ENCODE data around the gene MCUB.
"Not testable (repeated sequence)": the region's sequence is repeated elsewhere in the genome, so short reads cannot be mapped to it uniquely, and the experiment has no call there.

Gene MCUB

DNA sequence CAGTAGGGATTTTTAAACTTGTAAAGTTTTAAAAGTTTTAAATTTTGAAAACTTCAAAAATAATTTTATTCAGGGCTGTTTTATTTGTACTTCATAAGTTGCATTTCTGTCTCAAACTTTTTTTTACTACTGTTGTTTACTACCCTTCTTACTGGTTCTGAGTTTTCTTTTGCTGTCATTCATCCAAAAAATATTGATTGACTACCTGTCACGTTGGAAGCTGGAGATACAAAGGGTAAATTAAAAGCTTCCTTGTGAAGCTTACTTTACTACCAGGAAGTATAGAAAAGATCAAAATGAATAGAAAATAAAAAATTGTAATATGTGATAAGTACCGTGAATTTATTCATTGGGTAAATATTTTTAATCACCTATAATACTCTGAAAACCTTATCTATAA lies 49.4 kb upstream of the MCUB start (continued):
- no peak for TF ChIP-seq ZNF610 (tag by site-specific recombination; IDR thresholded peaks at IDR 0.05; ENCODE audit: borderline replicate concordance)

DNA sequence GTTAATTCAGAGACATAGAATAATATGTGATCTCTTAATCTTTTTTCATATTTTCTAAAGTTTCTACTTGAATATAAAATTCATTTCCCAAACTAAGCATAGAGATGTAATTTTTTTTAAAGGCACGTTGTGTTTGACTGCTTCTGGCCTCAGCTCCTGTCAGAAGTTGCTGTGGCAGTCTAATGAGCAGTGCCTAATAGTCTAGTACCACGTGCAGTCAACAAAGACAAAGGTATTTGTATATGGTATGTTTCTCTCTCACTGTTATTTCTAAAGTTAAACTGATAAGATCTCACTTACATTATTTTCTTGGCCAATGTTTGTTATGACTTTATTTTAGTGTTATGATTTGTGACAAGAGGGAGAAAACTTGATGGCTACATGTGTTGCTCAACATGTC lies 48.6 kb upstream of the MCUB start:
- CTCF ChIA-PET = interaction anchor here (0.7 kb wide), 1 partner anchor 28 kb away, joined by 3 read pairs; no protein-coding TSS in a partner anchor
- peaks cover 9 to 53% of the 10 kb centered on the region in 2 experiments for H3K36me3 ChIP-seq (ENCODE audit: control insufficient read depth in 2 of 2, insufficient read depth in 1 of 2, low read length in 2 of 2)
- no peak overlapping the region for H3K27ac ChIP-seq (ENCODE audit: extremely low read depth, low read depth, low read length)
- H3K4me3 ChIP-seq (ENCODE audit: low read depth, low read length) = no peak overlapping the region
- H3K4me1 ChIP-seq (ENCODE audit: control insufficient read depth, insufficient read depth, low read length) = no peaks in the 10 kb centered on the region
- TF ChIP-seq ZNF623 (tag by site-specific recombination; IDR thresholded peaks at IDR 0.05) (no peak), ZNF785 (tag by site-specific recombination; IDR thresholded peaks at IDR 0.05) (no peak)
- TF ChIP-seq, protein P1, sequence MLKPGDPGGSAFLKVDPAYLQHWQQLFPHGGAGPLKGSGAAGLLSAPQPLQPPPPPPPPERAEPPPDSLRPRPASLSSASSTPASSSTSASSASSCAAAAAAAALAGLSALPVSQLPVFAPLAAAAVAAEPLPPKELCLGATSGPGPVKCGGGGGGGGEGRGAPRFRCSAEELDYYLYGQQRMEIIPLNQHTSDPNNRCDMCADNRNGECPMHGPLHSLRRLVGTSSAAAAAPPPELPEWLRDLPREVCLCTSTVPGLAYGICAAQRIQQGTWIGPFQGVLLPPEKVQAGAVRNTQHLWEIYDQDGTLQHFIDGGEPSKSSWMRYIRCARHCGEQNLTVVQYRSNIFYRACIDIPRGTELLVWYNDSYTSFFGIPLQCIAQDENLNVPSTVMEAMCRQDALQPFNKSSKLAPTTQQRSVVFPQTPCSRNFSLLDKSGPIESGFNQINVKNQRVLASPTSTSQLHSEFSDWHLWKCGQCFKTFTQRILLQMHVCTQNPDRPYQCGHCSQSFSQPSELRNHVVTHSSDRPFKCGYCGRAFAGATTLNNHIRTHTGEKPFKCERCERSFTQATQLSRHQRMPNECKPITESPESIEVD (tag by site-specific recombination; IDR thresholded peaks at IDR 0.05) = 0 out of 2 replicates have a peak, but pooled peaks have one; percentile 36
- POLR2A ChIA-PET = no interaction called here
- no peaks in the 10 kb centered on the region for H3K9me3 ChIP-seq (ENCODE audit: control insufficient read depth, insufficient read depth, low read depth, low read length)

DNA sequence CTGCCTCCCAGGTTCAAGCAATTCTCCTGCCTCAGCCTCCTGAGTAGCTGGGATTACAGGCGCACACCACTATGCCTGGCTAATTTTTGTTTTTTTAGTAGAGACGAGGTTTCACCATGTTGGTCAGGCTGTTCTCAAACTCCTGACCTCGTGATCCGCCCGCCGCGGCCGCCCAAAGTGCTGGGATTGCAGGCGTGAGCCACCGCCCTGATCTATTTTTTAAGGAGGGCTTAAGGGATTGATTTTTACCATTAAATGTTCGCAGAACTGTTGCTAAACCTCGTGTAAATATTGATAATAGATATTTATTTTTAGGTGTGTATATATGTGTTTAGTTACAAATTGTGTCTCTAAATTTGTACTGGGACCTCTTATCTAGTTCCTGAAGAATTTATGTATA lies 46.7 kb upstream of the MCUB start:
- H3K27ac ChIP-seq (ENCODE audit: extremely low read depth, low read depth, low read length); H3K9me3 ChIP-seq (ENCODE audit: control insufficient read depth, insufficient read depth, low read depth, low read length); H3K4me3 ChIP-seq (ENCODE audit: low read depth, low read length); POLR2A ChIA-PET; H3K4me1 ChIP-seq (ENCODE audit: control insufficient read depth, insufficient read depth, low read length); CTCF ChIA-PET: not testable (repeated sequence)
- H3K36me3 ChIP-seq (ENCODE audit: control insufficient read depth in 2 of 2, insufficient read depth in 1 of 2, low read length in 2 of 2) = peaks cover 8 to 60% of the 10 kb centered on the region in 2 experiments

DNA sequence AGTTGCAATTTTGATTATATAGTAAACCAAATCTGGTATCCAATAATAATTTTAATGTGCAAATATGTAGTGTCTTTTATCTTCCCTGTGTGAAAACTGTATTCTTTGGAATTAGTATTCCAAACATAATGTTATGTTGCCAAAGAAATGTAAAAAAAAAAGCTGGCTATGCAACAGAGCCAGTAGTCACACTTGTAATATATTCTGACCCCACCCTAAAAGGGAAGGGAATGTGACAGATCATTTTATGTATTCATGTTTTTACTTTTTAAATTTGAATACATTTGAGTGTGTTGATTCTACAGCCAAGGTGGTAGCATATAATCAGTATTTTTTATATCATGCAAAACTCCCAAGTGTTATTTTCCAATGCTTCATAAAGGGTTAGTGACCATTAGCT lies 27.9 kb upstream of the MCUB start:
- Histone ChIP-seq H3K9me3 (ENCODE audit: control insufficient read depth, insufficient read depth, low read depth, low read length) (no peaks in the 10 kb centered on the region), H3K4me1 (ENCODE audit: control insufficient read depth, insufficient read depth, low read length) (no peaks in the 10 kb centered on the region), H3K27ac (ENCODE audit: extremely low read depth, low read depth, low read length) (no peak overlapping the region), H3K36me3 (ENCODE audit: control insufficient read depth in 2 of 2, insufficient read depth in 1 of 2, low read length in 2 of 2) (peaks cover 35 to 78% of the 10 kb centered on the region in 2 experiments), H3K4me3 (ENCODE audit: low read depth, low read length) (no peak overlapping the region)
- ChIA-PET CTCF (no interaction called here), POLR2A (no interaction called here)
- no peak for TF ChIP-seq ZNF585B (tag by site-specific recombination; IDR thresholded peaks at IDR 0.05)
- TF ChIP-seq ZNF596 (tag by site-specific recombination; IDR thresholded peaks at IDR 0.05) = no peak
- TF ChIP-seq SP7 (tag by site-specific recombination; IDR thresholded peaks at IDR 0.05) = no peak
- TF ChIP-seq, protein P2, sequence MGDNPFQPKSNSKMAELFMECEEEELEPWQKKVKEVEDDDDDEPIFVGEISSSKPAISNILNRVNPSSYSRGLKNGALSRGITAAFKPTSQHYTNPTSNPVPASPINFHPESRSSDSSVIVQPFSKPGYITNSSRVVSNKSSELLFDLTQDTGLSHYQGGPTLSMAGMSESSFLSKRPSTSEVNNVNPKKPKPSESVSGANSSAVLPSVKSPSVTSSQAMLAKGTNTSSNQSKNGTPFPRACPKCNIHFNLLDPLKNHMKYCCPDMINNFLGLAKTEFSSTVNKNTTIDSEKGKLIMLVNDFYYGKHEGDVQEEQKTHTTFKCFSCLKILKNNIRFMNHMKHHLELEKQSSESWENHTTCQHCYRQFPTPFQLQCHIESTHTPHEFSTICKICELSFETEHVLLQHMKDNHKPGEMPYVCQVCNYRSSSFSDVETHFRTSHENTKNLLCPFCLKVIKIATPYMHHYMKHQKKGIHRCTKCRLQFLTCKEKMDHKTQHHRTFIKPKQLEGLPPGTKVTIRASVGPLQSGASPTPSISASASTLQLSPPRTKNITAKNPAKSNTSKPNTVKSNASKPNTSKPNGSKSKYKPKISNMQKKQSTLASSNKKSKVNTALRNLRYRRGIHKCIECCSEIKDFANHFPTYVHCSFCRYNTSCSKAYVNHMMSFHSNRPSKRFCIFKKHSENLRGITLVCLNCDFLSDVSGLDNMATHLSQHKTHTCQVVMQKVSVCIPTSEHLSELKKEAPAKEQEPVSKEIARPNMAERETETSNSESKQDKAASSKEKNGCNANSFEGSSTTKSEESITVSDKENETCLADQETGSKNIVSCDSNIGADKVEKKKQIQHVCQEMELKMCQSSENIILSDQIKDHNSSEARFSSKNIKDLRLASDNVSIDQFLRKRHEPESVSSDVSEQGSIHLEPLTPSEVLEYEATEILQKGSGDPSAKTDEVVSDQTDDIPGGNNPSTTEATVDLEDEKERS (tag by site-specific recombination; IDR thresholded peaks at IDR 0.05) = no peak
- TF ChIP-seq, protein P3, sequence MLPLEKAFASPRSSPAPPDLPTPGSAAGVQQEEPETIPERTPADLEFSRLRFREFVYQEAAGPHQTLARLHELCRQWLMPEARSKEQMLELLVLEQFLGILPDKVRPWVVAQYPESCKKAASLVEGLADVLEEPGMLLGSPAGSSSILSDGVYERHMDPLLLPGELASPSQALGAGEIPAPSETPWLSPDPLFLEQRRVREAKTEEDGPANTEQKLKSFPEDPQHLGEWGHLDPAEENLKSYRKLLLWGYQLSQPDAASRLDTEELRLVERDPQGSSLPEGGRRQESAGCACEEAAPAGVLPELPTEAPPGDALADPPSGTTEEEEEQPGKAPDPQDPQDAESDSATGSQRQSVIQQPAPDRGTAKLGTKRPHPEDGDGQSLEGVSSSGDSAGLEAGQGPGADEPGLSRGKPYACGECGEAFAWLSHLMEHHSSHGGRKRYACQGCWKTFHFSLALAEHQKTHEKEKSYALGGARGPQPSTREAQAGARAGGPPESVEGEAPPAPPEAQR (tag by site-specific recombination; IDR thresholded peaks at IDR 0.05) = no peak
- TF ChIP-seq ZNF391 (tag by site-specific recombination; IDR thresholded peaks at IDR 0.05; ENCODE audit: borderline replicate concordance, low read depth) = no peak
- TF ChIP-seq, protein P4, sequence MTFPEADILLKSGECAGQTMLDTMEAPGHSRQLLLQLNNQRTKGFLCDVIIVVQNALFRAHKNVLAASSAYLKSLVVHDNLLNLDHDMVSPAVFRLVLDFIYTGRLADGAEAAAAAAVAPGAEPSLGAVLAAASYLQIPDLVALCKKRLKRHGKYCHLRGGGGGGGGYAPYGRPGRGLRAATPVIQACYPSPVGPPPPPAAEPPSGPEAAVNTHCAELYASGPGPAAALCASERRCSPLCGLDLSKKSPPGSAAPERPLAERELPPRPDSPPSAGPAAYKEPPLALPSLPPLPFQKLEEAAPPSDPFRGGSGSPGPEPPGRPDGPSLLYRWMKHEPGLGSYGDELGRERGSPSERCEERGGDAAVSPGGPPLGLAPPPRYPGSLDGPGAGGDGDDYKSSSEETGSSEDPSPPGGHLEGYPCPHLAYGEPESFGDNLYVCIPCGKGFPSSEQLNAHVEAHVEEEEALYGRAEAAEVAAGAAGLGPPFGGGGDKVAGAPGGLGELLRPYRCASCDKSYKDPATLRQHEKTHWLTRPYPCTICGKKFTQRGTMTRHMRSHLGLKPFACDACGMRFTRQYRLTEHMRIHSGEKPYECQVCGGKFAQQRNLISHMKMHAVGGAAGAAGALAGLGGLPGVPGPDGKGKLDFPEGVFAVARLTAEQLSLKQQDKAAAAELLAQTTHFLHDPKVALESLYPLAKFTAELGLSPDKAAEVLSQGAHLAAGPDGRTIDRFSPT (tag by site-specific recombination; IDR thresholded peaks at IDR 0.05) = no peak
- TF ChIP-seq ZNF155 (tag by site-specific recombination; IDR thresholded peaks at IDR 0.05) = no peak
- TF ChIP-seq ZNF514 (tag by site-specific recombination; IDR thresholded peaks at IDR 0.05) = no peak
- TF ChIP-seq, protein P5, sequence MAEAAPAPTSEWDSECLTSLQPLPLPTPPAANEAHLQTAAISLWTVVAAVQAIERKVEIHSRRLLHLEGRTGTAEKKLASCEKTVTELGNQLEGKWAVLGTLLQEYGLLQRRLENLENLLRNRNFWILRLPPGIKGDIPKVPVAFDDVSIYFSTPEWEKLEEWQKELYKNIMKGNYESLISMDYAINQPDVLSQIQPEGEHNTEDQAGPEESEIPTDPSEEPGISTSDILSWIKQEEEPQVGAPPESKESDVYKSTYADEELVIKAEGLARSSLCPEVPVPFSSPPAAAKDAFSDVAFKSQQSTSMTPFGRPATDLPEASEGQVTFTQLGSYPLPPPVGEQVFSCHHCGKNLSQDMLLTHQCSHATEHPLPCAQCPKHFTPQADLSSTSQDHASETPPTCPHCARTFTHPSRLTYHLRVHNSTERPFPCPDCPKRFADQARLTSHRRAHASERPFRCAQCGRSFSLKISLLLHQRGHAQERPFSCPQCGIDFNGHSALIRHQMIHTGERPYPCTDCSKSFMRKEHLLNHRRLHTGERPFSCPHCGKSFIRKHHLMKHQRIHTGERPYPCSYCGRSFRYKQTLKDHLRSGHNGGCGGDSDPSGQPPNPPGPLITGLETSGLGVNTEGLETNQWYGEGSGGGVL (tag by site-specific recombination; IDR thresholded peaks at IDR 0.05) = no peak
- no peak for TF ChIP-seq HOXC10 (CRISPR knock-in tag; IDR thresholded peaks at IDR 0.05)
- TF ChIP-seq ZNF335 (tag by site-specific recombination; conservative IDR thresholded peaks at IDR 0.05) = no peak
- TF ChIP-seq, protein P6, sequence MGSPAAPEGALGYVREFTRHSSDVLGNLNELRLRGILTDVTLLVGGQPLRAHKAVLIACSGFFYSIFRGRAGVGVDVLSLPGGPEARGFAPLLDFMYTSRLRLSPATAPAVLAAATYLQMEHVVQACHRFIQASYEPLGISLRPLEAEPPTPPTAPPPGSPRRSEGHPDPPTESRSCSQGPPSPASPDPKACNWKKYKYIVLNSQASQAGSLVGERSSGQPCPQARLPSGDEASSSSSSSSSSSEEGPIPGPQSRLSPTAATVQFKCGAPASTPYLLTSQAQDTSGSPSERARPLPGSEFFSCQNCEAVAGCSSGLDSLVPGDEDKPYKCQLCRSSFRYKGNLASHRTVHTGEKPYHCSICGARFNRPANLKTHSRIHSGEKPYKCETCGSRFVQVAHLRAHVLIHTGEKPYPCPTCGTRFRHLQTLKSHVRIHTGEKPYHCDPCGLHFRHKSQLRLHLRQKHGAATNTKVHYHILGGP (tag by site-specific recombination; IDR thresholded peaks at IDR 0.05) = no peak
